DMS114 treated with DMSO at 0.1 percent for 48 hours (cell line): ENCODE measurements around the gene E2F8.

Experiments used
- DNase-seq: peaks from one replicate; lab custom pipeline; 2025; ENCODE audit not compliant: unreplicated experiment; lab: John Stamatoyannopoulos, UW

Gene E2F8

GRCh38 chr11:19225581-19225980 is 15.2 kb downstream of the E2F8 start:
- DNase-seq, result no peak

DNA sequence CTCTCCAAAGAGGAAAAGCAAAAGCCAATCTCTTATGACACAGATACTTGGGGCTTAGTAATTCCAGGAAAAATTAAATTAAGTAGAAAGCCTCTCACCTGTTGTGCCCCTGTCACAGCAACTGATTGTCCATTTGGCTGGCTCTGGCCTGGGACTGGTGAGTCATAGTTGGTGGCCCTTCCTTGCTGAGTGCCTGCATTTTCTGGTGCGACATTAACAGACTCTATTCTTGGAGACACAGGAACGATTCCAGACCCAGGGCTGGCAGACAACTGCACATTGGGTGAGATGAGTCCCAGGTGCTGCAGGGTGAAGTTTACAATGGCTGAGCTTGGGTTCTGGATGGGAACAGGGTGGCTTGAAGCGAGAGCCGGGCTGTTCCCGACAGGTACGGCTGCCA is 15.6 kb downstream of the E2F8 start:
- DNase-seq, result no peak

DNA sequence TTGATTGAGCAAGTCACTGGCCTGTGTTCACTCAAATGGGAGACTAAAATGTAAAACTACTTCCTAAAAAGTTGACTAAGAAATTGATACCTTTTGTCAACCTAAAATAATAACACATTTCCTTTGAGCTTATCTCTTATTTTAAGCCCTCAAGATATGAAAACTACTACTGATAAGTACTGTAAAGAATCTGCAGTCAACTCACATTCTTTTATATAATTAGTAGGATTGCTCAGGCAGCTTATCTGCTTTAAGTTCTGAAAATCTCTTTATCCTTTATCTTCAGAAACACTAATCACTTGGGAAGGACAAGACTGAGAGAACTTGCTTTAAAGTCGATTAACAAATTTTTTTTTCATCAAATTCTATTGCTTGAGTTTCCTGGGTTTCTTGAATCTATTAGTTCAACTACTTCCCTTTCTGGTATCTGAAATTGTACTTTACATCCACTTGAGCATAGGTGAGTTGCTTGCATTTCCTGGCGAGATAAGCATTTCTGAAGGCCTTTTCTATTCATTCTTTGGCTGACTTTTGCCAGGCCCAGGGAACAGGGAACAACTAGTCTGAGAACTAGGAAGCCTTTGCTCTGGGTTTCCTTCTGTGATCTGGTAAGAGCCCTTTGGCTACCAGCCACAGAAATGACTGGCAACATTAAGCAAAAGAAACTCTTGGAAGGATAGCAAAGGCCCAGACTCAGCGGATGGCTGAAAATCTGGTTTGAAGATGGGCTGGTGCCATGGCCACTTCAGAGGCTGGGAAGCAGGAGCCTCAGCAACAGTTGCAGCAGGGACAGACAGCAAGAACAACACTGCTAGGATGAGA is 19.6 kb downstream of the E2F8 start:
- no peak for DNase-seq

- DNase-seq, result no peak
Observed at GRCh38 chr11:19218786-19219460, 21.8 kb downstream of the E2F8 start.

- no peak for DNase-seq
Observed at GRCh38 chr11:19218216-19218615, 22.5 kb downstream of the E2F8 start.

DNA sequence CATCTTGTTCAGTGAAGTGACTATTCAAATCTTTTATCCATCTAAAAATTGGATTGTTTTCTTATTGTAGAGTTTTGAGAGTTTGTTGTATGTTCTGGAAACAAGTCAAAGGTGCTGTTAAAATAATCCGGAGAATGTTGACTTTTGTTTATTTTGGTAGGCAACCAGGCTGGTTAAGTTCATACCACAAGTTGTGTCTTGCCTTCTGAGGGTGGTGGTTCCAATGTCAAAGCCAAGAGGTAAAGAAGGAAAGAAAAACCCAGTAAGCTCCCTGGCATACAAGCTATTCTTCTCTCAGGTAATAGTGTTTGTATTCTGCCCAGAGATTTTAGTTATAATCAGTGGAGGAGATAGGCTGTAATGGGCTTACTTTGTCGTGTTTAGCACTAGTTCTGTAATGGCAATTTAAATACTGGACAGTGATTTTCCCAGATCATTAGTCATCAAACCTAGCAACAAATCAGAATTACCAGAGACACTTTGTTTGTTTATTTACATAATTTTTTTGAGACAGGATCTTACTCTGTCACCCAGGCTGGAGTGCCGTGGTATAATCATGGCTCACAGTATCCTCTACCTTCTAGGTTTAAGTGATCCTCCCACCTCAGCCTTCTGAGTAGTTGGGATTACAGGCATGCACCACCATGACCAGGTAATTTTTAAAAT is 23.9 kb downstream of the E2F8 start:
- no peak for DNase-seq

- no peak for DNase-seq
Observed at GRCh38 chr11:19216021-19216420, 24.7 kb downstream of the E2F8 start.

- no peak for DNase-seq
Observed at GRCh38 chr11:19209617-19210370, 31.0 kb downstream of the E2F8 start.

DNA sequence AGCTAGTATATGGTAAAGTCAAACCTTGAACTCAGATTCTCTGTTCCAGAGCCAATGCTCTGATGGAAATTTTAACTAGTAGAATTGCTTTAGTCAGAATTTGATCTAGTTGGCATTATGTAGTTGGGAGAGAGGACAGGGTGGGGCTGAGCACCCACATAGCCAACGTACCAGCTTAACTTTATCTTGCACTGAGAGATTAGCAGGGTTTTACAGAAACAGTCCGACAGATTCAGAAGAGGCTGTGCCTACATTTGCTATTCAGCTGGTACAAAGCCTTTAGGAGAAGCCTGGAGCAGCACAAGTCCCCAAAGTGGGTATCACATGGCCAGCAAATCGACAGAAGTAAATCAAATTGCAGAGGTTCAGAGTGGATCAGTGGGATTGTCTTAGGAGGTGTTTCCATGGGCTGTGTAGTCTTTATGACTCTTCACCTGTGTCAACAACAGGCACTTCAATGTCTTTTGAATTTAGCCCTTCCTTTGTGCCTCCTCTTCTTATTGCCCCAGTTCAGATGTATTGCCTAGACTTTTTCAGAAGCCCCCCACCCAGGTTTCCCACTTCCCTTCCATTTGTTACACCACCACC is 31.7 kb downstream of the E2F8 start:
- no peak for DNase-seq

DNA sequence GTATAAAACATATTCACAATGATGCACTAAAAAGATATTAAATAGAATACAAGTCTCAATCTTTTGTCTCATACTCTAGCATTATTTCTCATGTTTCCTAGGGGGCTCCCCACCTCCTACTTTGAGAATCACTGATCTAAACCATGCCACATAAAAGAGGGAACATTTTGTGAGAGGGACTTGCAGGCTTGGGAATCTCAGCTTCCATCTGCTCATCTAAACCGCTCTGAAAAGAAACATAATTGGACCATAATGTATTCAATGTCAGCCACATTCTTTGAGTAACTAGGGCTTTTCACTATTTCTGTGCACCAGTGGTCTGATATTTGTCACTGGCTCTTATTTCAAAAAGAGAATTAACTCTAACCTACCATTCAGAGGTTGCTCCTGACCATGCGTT is 32.6 kb downstream of the E2F8 start:
- no peak for DNase-seq

DNA sequence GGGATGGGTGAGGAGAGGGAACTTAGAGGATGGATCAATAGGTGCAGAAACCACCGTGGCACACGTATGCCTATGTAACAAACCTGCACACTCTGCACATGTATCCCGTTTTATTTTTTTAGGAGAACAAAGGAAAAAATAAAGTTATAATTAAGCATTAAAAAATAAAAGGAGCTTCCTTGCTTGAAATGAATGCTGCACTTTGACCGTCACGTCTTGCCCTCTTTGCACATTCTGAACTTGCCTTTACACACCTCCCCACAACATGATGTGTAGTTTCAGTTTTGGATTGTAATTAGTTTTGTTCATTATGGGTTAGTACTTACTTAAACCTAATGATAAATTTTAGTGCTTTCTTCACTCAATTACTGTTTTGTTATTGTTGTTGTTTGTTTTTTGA is 35.9 kb downstream of the E2F8 start:
- no peak for DNase-seq

DNA sequence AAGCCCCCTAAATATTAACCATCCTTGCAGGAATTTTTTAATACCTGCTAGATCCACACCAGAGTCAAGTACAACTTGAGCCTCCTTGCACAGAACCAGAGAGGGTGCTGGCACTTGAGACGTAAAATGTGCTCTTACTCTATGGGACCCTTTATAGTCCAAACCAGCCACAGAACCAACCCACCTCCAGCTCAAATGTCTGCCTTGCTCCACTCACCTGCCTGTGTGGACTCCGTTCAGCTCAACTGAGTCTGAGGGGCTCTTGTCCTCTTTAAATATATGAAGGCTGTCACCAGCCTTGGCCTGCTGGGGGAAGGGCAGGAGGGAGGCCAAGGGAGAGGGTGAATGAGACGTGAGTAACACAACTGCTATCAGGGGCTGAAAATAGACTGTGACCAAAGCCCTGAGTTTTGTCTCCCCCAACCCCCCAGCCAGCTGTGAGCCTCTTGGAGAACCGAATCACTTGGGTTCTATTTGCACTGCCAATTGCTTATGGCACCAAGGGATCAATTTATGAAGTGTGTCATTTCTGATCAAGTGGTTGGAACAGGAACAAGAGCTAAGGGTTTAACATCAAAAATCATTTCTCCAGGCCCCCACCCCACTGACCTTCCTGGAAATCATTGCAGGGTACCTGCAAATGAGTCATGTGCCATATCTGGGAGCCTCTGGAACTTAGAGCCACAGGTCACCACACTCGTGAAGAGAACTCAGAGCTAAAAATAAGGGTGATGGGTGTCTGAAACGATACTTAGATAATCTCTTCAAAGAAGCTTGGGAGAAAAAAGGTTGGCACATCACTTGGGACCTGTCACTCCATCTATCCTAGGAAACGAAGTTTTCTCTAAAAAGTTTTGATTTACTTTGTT is 38.8 kb downstream of the E2F8 start, which contains the start of gene CSRP3:
TSS of gene CSRP3 (minus strand) at position 247 of the 869 bp plus-strand sequence. CDS start 9,535 bp downstream, outside the sequence.
- no peak for DNase-seq

DNA sequence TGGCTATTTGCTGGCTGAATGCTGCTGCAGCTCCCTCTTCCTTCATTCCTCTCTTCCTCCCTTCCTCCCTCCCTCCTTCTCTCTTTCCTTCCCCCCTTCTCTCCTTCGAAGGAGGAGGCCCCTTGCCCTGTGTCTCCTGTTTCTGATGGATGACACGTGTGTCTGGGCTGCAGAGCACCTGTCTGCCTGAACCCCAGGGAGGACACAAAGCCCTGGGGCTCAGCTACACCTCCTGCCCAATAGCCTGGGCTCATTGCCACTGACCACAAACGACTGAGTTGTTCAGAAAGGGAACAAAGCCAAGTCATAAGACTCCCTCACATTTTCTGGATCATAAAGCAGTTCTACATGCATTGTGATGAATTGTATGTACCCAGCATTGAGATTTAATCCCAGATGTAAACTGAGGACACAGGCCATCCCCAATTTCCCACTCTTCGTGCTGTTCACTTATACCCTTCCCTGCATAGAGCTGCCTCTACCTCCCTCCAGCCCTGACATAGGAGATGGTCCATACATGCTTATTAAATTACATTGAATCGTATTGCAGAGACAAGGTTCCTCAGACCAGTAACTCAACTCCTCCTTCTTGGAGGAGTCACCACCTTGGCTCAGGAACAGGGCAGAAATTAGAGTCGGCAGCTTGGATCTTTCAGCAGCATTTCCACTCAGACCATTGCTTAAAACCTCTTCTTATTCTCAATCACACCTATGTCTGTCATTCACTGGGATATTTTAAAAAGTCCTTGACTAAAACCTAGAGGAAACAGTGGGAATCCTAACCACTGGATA is 40.1 kb downstream of the E2F8 start:
- no peak for DNase-seq

- DNase-seq, result no peak
Observed at GRCh38 chr11:19199771-19200170, 41.0 kb downstream of the E2F8 start.

DNA sequence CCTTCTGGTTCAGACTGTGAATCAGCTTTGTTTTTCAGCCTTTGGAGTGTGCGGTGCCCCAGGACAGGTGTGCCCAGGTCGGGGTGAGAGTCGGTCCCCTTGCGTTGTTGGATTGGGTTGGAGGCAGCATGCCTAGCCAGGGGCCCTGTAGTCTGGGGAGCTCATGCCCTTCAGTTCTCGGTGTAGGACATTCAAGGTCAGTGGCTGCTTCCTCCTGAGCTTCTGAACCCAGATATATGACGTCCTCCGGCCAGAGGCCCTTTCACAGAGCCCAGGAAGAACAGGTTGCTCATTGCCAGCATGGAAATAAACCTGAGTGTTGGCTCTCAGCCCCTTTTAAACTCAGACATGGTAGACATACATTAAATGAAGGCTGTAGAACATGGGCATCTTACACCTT is 41.7 kb downstream of the E2F8 start:
- no peak for DNase-seq

DNA sequence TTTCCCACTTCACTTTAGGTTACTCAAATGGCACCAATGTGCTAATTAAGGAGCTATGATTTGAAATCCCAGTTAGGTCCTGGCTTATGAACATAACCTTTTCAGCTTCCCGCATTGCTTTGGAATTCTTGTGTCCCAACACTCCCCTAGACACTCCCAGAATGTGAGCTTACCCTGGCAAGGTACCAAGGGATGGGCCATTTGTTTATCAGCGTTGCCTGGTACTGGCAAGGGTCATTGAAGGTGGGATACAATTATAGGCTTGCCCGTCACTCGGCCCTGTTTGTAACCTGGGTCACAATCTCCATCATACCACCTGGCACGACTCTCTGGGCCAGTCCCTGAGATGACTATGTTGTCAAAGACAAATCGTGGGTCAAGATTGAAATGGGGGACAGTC is 44.3 kb downstream of the E2F8 start:
- no peak for DNase-seq

DNA sequence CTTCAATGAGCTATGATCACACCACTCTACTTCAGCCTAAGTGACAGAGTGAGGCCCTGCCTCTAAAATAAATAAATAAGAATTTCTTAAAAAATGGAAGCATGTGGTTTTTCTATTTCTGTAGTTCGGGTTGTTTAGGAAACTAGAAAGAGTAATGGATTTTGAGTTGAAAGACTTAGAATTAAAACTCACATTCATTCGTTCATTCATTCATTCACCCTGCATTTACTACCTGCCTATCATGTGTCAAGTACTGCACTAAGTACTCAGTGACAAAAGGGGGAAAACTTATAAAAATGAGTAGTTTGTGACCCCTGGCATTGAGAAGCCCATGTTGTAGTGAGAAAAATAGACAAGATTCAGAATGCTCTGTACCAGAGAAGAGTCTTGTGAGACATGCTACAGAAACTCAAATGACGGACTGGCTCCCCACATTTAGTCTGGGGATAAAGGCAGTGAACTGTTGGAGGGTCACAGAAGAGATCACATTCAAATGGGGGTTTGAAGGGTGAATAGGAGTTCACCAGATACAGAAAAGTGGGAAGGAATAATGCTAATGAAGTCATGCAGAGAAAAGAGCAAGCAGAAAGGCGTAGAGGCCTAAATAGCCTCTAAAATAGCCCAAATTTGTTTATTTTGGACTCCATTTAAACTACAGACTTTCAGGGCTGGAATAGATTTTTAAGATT is 46.0 kb downstream of the E2F8 start:
- no peak for DNase-seq

- no peak for DNase-seq
Observed at GRCh38 chr11:19193916-19194315, 46.8 kb downstream of the E2F8 start.
